ENCODE data around the gene NKD1. TPM values are rescaled to one million over a fixed set of nuclear protein-coding genes. Genes with fewer than 3 reads are reported as not detected.

Gene NKD1
- total RNA-seq, 8 experiments from 2014 or later, result 0.13 to 20.0 (median 1.2) TPM

- in situ Hi-C loops (cut with MboI; ENCODE audit: low pct_unique_long_range_greater_than_20kb in 2 of 9, low sequenced_read_pairs in 9 of 9, unreplicated experiment in 9 of 9), result no loop called here
- Histone ChIP-seq H3K4me3 (no peak overlapping the region), H3K4me1 (replicated peaks in 1 of 2) (no peaks in the 10 kb centered on the region), H3K27ac (no peak overlapping the region)
- ATAC-seq (replicated peaks in 6 of 8), result no peak
- WGBS, 10 experiments, result 82 to 100% (median 95%) methylated on average over 1 to 5 of the region's 7 CpGs; no CpG with 5 or more reads in 4 of the 10 experiments
Observed at GRCh38 chr16:50622029-50622428, 73.8 kb downstream of the NKD1 start.

DNA sequence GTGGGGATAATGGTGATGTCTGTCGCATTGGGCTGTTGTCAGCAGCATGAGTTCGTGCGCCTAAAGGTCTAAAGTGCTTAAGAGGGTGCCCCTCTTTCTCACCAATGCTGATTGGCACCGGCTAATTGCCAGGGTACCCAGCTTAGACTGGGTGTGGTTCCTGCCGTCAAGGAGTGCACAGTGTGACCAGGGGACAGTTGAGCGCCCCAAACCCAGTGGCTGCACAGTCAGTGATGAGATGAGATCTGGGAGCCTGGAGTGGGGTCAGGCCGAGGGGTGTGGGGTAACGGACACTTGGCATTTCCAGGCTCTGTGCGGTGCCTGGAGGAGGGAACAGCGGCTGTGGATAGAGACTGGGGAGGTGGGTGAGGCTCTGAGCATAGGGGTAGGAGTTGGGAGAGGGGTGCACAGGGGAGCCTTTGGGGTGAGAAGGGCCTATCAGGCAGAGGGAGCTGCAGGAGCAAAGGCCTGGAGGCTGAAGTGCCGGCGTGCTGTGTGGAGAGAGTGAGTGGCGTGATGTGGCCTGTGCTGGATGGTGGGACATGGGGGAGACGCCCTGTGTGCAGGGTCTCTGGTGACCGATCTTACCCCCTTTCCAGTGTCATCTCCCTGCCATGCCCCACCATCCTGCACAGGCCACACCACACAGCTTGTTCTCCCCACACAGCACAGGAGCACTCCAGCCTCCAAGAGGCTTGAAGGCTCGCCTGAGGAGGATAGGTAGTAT lies 74.6 kb downstream of the NKD1 start:
- Histone ChIP-seq H3K4me1 (replicated peaks in 1 of 2) (no peaks in the 10 kb centered on the region), H3K27ac (no peak overlapping the region), H3K4me3 (no peak overlapping the region)
- in situ Hi-C loops (cut with MboI; ENCODE audit: low pct_unique_long_range_greater_than_20kb in 2 of 9, low sequenced_read_pairs in 9 of 9, unreplicated experiment in 9 of 9), result no loop called here
- ATAC-seq (replicated peaks in 6 of 8), result no peak
- 53% methylated on average over 3 of the region's 16 CpGs; no CpG with 5 or more reads in 9 of the 10 experiments for WGBS, 10 experiments

GRCh38 chr16:50624449-50624970 lies 76.3 kb downstream of the NKD1 start:
- Histone ChIP-seq H3K4me1 (replicated peaks in 1 of 2) (no peaks in the 10 kb centered on the region), H3K4me3 (no peak overlapping the region), H3K27ac (no peak overlapping the region)
- ATAC-seq (replicated peaks in 6 of 8), result peak in 3 of 8 experiments; percentile 31 to 76 (median 61)
- WGBS, 10 experiments, result 30 to 100% (median 88%) methylated on average over 1 to 4 of the region's 8 CpGs; no CpG with 5 or more reads in 6 of the 10 experiments
- in situ Hi-C loops (cut with MboI; ENCODE audit: low pct_unique_long_range_greater_than_20kb in 2 of 9, low sequenced_read_pairs in 9 of 9, unreplicated experiment in 9 of 9), result no loop called here

GRCh38 chr16:50625374-50625773 lies 77.2 kb downstream of the NKD1 start:
- no peaks in the 10 kb centered on the region for H3K4me1 ChIP-seq (replicated peaks in 1 of 2)
- no peak overlapping the region for H3K27ac ChIP-seq
- 0 to 92% methylated on average over 1 to 2 of the region's 12 CpGs; no CpG with 5 or more reads in 8 of the 10 experiments for WGBS, 10 experiments
- no peak overlapping the region for H3K4me3 ChIP-seq
- in situ Hi-C loops (cut with MboI; ENCODE audit: low pct_unique_long_range_greater_than_20kb in 2 of 9, low sequenced_read_pairs in 9 of 9, unreplicated experiment in 9 of 9), result no loop called here
- ATAC-seq (replicated peaks in 6 of 8), result no peak

DNA sequence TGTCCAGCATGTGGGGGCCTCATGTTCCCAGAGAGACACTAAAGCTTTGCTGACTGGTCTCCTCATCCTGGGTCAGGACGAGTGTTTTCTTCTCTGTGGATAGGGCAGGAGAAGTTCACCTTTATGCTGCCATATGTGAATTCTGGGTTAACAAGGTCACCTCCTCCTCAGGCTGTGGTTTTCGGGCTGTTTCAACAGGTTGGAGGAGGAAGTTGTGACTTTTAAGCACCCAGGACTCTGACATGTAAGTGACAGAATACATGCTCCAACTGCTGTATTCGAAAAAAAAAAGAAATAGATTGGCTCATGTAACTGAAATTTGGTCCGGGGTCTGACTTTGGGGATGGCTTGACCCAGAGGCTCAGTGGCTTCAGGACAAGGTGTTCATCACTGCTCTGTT lies 78.7 kb downstream of the NKD1 start:
- H3K27ac ChIP-seq, result no peak overlapping the region
- ATAC-seq (replicated peaks in 6 of 8), result no peak
- WGBS, 10 experiments, result 0 to 100% (median 52%) methylated on average over 1 to 3 of the region's 4 CpGs; no CpG with 5 or more reads in 4 of the 10 experiments
- H3K4me1 ChIP-seq (replicated peaks in 1 of 2), result no peaks in the 10 kb centered on the region
- in situ Hi-C loops (cut with MboI; ENCODE audit: low pct_unique_long_range_greater_than_20kb in 2 of 9, low sequenced_read_pairs in 9 of 9, unreplicated experiment in 9 of 9), result no loop called here
- H3K4me3 ChIP-seq, result no peak overlapping the region

DNA sequence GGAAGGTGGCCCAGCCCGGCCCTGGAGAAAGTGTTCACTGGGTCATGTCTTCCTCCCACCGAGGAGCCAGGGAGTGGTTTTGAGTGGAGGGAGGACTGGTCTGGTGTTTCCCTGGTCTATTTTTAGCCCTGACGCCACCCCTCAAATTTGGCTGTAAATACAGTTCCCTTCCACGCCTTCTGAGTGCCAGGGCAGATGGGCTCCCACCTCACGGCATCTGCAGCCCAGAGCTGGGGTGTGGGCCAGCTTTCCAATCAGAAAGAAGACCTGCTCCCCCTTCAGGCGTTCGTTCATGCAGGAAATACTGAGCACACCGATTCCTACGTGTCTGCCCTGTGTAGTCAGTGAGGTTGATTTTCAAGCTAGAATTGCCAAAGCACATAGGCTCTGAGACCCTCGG lies 79.2 kb downstream of the NKD1 start:
- 0 to 95% (median 64%) methylated on average over 1 to 5 of the region's 10 CpGs; no CpG with 5 or more reads in 2 of the 10 experiments for WGBS, 10 experiments
- peak in 5 of 8 experiments; percentile 39 to 92 (median 56) for ATAC-seq (replicated peaks in 6 of 8)
- in situ Hi-C loops (cut with MboI; ENCODE audit: low pct_unique_long_range_greater_than_20kb in 2 of 9, low sequenced_read_pairs in 9 of 9, unreplicated experiment in 9 of 9), result no loop called here
- H3K4me1 ChIP-seq (replicated peaks in 1 of 2), result no peaks in the 10 kb centered on the region
- no peak overlapping the region for H3K27ac ChIP-seq
- H3K4me3 ChIP-seq, result no peak overlapping the region

DNA sequence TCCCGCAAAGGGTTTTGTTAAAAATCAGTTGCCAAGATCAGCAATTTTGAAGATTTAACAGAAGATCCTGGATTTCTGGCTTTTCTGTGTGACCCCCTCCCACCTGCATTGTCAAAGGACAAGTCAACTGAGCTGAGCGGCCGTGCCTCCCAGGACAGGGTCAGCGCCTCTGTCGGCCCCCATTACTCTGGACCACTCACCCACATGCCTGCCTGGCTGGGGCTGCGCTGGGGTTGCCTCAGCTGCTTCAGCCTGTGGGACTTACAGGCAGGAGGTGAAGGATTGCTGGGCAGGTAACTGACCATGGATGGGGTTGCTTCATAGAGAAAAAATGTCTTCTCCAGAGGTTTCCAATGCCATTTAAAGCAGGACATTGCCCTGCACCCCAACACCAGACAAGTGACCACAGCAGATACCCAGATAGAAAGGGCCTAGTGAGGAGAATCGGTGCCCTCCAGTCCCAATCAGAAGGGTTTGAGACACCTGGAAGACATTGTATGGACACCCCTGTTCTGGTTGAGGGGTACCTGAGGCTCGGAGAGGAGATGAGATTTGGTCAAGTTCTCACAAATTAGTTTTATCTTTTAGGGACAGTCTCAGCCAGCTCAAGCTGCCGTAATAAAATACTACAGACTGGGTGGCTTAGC lies 80.1 kb downstream of the NKD1 start:
- 50 to 100% (median 100%) methylated on average over 1 to 8 of the region's 9 CpGs; no CpG with 5 or more reads in 2 of the 10 experiments for WGBS, 10 experiments
- no peak for ATAC-seq (replicated peaks in 6 of 8)

DNA sequence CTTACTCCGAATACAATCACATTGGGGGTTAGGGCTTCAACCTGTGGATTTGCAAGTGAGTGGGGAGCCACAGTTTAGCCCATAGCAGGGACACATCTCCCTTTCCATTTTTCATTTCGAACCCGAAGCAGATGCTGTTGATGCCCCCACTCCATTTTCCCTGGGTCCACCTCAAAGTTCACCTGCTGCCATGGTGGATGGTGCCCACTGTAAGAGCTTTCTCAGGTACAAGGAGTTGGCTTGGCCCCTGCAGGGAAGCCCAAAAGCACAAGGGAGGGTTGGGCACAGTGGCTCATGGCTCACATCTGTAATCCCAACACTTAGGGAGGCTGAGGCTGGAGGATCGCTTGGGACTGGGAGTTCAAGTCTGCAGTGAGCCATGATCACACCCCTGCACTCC lies 81.1 kb downstream of the NKD1 start:
- 0 to 80% (median 75%) methylated on average over 1 of the region's 4 CpGs; no CpG with 5 or more reads in 5 of the 10 experiments for WGBS, 10 experiments
- ATAC-seq (replicated peaks in 6 of 8), result no peak
- Histone ChIP-seq H3K4me3 (no peak overlapping the region), H3K4me1 (replicated peaks in 1 of 2) (no peaks in the 10 kb centered on the region), H3K27ac (no peak overlapping the region)
- in situ Hi-C loops (cut with MboI; ENCODE audit: low pct_unique_long_range_greater_than_20kb in 2 of 9, low sequenced_read_pairs in 9 of 9, unreplicated experiment in 9 of 9), result no loop called here

More for the DNA sequence above, 80.1 kb downstream of the NKD1 start:
- Histone ChIP-seq H3K4me3 (no peak overlapping the region), H3K27ac (no peak overlapping the region), H3K4me1 (replicated peaks in 1 of 2) (no peaks in the 10 kb centered on the region)
- in situ Hi-C loops (cut with MboI; ENCODE audit: low pct_unique_long_range_greater_than_20kb in 2 of 9, low sequenced_read_pairs in 9 of 9, unreplicated experiment in 9 of 9), result no loop called here

- Histone ChIP-seq H3K4me3 (no peak overlapping the region), H3K27ac (no peak overlapping the region), H3K4me1 (replicated peaks in 1 of 2) (peaks cover 0 to under 1% of the 10 kb centered on the region in 2 donors)
- ATAC-seq (replicated peaks in 6 of 8), result no peak
- WGBS, 10 experiments, result 100% methylated on average over 1 to 4 of the region's 11 CpGs; no CpG with 5 or more reads in 8 of the 10 experiments
- in situ Hi-C loops (cut with MboI; ENCODE audit: low pct_unique_long_range_greater_than_20kb in 2 of 9, low sequenced_read_pairs in 9 of 9, unreplicated experiment in 9 of 9), result no loop called here
Observed at GRCh38 chr16:50630394-50631020, 82.3 kb downstream of the NKD1 start.

GRCh38 chr16:50631249-50631984 lies 83.2 kb downstream of the NKD1 start:
- no peak for ATAC-seq (replicated peaks in 6 of 8)
- Histone ChIP-seq H3K4me1 (replicated peaks in 1 of 2) (peaks cover 0 to 5% of the 10 kb centered on the region in 2 donors), H3K27ac (no peak overlapping the region), H3K4me3 (no peak overlapping the region)
- 46 to 93% (median 67%) methylated on average over 1 to 5 of the region's 8 CpGs; no CpG with 5 or more reads in 1 of the 10 experiments for WGBS, 10 experiments
- in situ Hi-C loops (cut with MboI; ENCODE audit: low pct_unique_long_range_greater_than_20kb in 2 of 9, low sequenced_read_pairs in 9 of 9, unreplicated experiment in 9 of 9), result no loop called here

GRCh38 chr16:50631985-50632576 lies 83.9 kb downstream of the NKD1 start:
- Histone ChIP-seq H3K4me1 (replicated peaks in 1 of 2) (peaks cover 0 to 5% of the 10 kb centered on the region in 2 donors), H3K4me3 (no peak overlapping the region), H3K27ac (no peak overlapping the region)
- 40 to 95% (median 90%) methylated on average over 1 to 20 of the region's 22 CpGs; no CpG with 5 or more reads in 3 of the 10 experiments for WGBS, 10 experiments
- ATAC-seq (replicated peaks in 6 of 8), result no peak
- in situ Hi-C loops (cut with MboI; ENCODE audit: low pct_unique_long_range_greater_than_20kb in 2 of 9, low sequenced_read_pairs in 9 of 9, unreplicated experiment in 9 of 9), result no loop called here

Measured in motor neuron (in vitro differentiated cells).